Measurements from ENCODE around the gene RABGAP1L. TPM values are rescaled to one million over a fixed set of nuclear protein-coding genes. Genes with fewer than 3 reads are reported as not detected.
A peak's percentile ranks its signal among the peaks of the same experiment; 100 is the strongest.
"Not testable (repeated sequence)": the region's sequence is repeated elsewhere in the genome, so short reads cannot be mapped to it uniquely, and the experiment has no call there.

The RABGAP1L gene
- total and polyA plus RNA-seq, 5 experiments from 2014 or later, result 36.8 to 93.6 (median 59.8) TPM

DNA sequence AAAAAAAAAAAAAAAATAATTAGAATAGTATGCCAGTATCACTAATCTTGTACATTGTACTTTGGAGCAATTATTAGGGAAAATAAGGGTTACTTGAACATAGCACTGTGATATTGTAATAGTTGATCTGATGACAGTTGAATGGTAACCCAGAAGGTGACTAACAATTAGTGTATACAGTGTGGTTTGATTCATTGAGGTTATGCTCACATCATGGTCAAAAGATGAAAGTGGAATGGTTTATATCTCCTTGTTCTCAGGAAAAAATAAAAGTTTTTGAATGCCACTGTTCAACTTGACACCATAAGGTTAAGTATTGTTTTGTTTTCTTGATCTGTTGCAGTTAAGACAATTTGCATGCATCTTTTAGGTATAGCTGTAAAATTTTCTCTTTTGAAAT, 375.5 kb downstream of the RABGAP1L start:
- Mint-ChIP-seq H3K27me3 (no peaks in the 10 kb centered on the region), H3K36me3 (peaks cover 24 to 47% (median 46%) of the 10 kb centered on the region in 3 donors), H3K9me3 (peaks cover 11 to 54% (median 39%) of the 10 kb centered on the region in 9 donors), H3K4me1 (peaks cover 0 to 2% (median 0%) of the 10 kb centered on the region in 4 donors), H3K27ac (no peak overlapping the region), H3K4me3 (no peak overlapping the region)
- POLR2A ChIA-PET, result no interaction called here
- no peak for ATAC-seq
- DNase-seq, result no peak

DNA sequence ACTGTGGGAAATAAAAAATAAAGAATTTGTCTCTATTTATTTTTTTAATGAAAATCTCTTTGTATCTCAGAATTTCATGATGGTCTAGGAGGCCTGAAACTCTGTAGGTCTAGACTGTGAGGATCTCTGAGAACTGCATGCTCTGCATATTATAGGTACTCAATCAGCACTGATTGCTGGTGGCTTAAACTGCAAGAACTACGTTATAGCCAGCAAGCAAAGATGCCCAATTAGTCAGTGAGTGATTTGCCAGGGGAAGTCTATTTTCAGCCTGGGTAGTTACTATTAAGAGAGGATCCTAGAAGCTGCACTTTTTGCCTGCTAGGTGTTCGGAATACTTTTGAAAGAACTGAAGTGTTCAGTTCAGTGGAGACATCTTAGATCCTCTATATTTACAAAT, 375.9 kb downstream of the RABGAP1L start:
- H3K9me3 Mint-ChIP-seq, result peaks cover 11 to 59% (median 39%) of the 10 kb centered on the region in 9 donors
- no peaks in the 10 kb centered on the region for H3K27me3 Mint-ChIP-seq
- POLR2A ChIA-PET, result no interaction called here
- no peak overlapping the region for H3K27ac Mint-ChIP-seq
- H3K4me1 Mint-ChIP-seq, result peaks cover 0 to 2% (median 0%) of the 10 kb centered on the region in 4 donors
- no peak for DNase-seq
- H3K4me3 Mint-ChIP-seq, result no peak overlapping the region
- no peak for ATAC-seq
- H3K36me3 Mint-ChIP-seq, result peaks cover 29 to 50% (median 47%) of the 10 kb centered on the region in 3 donors

GRCh38 chr1:174543421-174543820, 384.1 kb downstream of the RABGAP1L start:
- POLR2A ChIA-PET, H3K27me3 Mint-ChIP-seq, H3K4me1 Mint-ChIP-seq, H3K27ac Mint-ChIP-seq, DNase-seq, H3K4me3 Mint-ChIP-seq, ATAC-seq: not testable (repeated sequence)
- H3K9me3 Mint-ChIP-seq, result peaks cover 3 to 59% (median 22%) of the 10 kb centered on the region in 9 donors
- peaks cover 31 to 66% (median 40%) of the 10 kb centered on the region in 3 donors for H3K36me3 Mint-ChIP-seq

DNA sequence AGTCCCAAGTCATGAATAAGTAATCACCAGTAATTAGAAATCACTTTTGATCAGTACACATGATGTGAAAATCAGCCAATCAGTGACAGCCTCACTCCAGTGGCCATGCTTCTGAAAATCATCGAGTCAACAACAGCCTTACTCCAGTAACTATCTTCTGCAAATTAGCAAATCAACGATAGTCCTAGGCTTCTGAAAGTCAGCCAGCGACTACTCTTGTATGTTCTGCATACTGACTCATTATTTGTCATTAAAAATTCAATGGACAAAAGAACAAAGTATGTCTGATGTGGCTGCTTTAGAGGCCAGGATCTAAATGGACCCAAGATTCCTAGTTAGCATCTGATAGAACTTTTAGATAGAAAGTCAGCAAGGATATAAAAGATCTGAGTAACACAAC, 391.0 kb downstream of the RABGAP1L start:
- POLR2A ChIA-PET, result no interaction called here
- peaks cover 4 to 38% (median 10%) of the 10 kb centered on the region in 3 donors for H3K36me3 Mint-ChIP-seq
- no peak overlapping the region for H3K27ac Mint-ChIP-seq
- no peak overlapping the region for H3K4me3 Mint-ChIP-seq
- no peak for DNase-seq
- peaks cover 0 to 22% (median 4%) of the 10 kb centered on the region in 9 donors for H3K9me3 Mint-ChIP-seq
- ATAC-seq, result no peak
- H3K27me3 Mint-ChIP-seq, result no peaks in the 10 kb centered on the region
- no peaks in the 10 kb centered on the region for H3K4me1 Mint-ChIP-seq

- Mint-ChIP-seq H3K4me1 (peaks cover 0 to 2% (median 0%) of the 10 kb centered on the region in 4 donors), H3K27ac (no peak overlapping the region), H3K27me3 (no peaks in the 10 kb centered on the region), H3K9me3 (peaks cover 0 to 43% (median 8%) of the 10 kb centered on the region in 9 donors), H3K36me3 (peaks cover 13 to 59% (median 31%) of the 10 kb centered on the region in 3 donors), H3K4me3 (no peak overlapping the region)
- POLR2A ChIA-PET, result no interaction called here
- ATAC-seq, result no peak
- no peak for DNase-seq
These were observed 397.1 kb downstream of the RABGAP1L start for GRCh38 chr1:174556392-174556791.

GRCh38 chr1:174568551-174568950, 409.2 kb downstream of the RABGAP1L start:
- DNase-seq (no peak), ATAC-seq (no peak)
- H3K9me3 Mint-ChIP-seq, result peaks cover 8 to 20% (median 13%) of the 10 kb centered on the region in 9 donors
- POLR2A ChIA-PET, result no interaction called here
- peaks cover 0 to 6% (median 0%) of the 10 kb centered on the region in 4 donors for H3K4me1 Mint-ChIP-seq
- peaks cover 18 to 50% (median 24%) of the 10 kb centered on the region in 3 donors for H3K36me3 Mint-ChIP-seq
- H3K27ac Mint-ChIP-seq, result no peak overlapping the region
- no peaks in the 10 kb centered on the region for H3K27me3 Mint-ChIP-seq
- H3K4me3 Mint-ChIP-seq, result no peak overlapping the region

DNA sequence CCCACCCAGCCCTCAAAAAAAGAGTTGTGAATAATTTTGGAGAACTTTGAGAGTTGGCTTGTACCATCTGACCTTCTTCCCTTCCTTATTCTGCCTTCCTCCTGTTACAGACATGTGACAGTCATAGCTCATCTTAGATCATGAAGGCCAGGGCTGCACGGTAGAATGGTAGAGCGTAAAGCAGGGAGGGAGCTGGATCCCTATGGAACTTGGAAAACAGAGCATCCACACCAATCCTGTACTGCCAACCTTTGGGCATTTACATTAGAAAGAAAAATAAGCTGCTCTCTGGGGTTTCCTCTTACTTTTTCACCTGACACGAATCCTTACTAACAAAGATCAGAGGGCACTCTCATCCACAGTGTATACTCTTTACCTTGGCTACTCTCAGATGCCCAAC, 409.9 kb downstream of the RABGAP1L start:
- POLR2A ChIA-PET, result no interaction called here
- ATAC-seq, result no peak
- Mint-ChIP-seq H3K9me3 (peaks cover 8 to 27% (median 17%) of the 10 kb centered on the region in 9 donors), H3K4me1 (peaks cover 0 to 6% (median 0%) of the 10 kb centered on the region in 4 donors), H3K27ac (no peak overlapping the region), H3K4me3 (no peak overlapping the region), H3K27me3 (no peaks in the 10 kb centered on the region), H3K36me3 (peaks cover 18 to 54% (median 30%) of the 10 kb centered on the region in 3 donors)
- DNase-seq, result no peak

DNA sequence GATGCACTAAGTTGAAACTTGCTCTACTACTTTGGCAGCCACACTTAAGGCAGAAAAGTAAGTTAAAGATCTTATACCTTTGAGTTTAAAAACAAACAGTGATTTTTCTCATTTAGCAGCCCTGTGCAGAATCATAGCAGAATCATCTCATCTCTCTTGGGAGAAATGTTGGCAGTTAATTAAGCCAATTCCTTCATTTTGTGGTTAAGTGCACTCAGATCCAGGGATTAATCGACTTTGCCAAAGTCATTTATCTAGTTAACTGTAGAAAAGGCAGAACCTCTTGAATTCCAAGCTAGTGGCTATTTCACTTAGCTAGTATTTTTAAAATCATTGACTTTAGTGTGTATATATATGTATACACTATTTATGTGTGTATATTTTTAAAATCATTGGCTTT, 413.5 kb downstream of the RABGAP1L start:
- Mint-ChIP-seq H3K9me3 (peaks cover 8 to 56% (median 33%) of the 10 kb centered on the region in 9 donors), H3K4me1 (peaks cover 0 to 6% (median 0%) of the 10 kb centered on the region in 4 donors), H3K27me3 (no peaks in the 10 kb centered on the region), H3K27ac (no peak overlapping the region), H3K4me3 (no peak overlapping the region), H3K36me3 (peaks cover 28 to 67% (median 45%) of the 10 kb centered on the region in 3 donors)
- no peak for DNase-seq
- POLR2A ChIA-PET, result no interaction called here
- ATAC-seq, result no peak

GRCh38 chr1:174576120-174576519, 416.8 kb downstream of the RABGAP1L start:
- DNase-seq, H3K27ac Mint-ChIP-seq, POLR2A ChIA-PET, H3K27me3 Mint-ChIP-seq, H3K4me1 Mint-ChIP-seq, H3K4me3 Mint-ChIP-seq, ATAC-seq: not testable (repeated sequence)
- Mint-ChIP-seq H3K9me3 (peaks cover 2 to 71% (median 39%) of the 10 kb centered on the region in 9 donors), H3K36me3 (peaks cover 25 to 61% (median 38%) of the 10 kb centered on the region in 3 donors)

DNA sequence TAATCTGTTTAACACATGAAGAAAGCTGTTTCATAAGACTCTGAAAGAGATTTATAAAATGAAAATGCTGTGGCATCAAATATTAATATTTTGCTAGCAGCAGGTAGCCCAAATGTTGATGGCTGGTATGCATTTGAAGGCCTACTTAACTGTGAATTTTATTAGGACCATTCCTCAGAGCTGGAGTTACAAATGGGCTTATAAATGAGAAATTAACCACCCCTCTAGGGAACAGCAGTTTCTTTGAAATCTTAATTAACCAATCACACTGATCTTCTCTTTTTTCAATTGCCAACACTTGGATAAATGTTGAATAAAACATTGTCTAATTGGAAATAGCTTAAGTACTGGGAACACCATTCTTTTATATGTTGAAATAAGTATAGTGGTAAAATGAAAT, 418.4 kb downstream of the RABGAP1L start:
- Mint-ChIP-seq H3K36me3 (peaks cover 22 to 53% (median 30%) of the 10 kb centered on the region in 3 donors), H3K4me3 (no peak overlapping the region), H3K4me1 (peaks cover 0 to 1% (median 0%) of the 10 kb centered on the region in 4 donors), H3K27me3 (no peaks in the 10 kb centered on the region), H3K27ac (no peak overlapping the region), H3K9me3 (peaks cover 0 to 61% (median 36%) of the 10 kb centered on the region in 9 donors)
- POLR2A ChIA-PET, result no interaction called here
- no peak for ATAC-seq
- no peak for DNase-seq

GRCh38 chr1:174580801-174581200, 421.5 kb downstream of the RABGAP1L start:
- ATAC-seq, result no peak
- H3K9me3 Mint-ChIP-seq, result peaks cover 0 to 45% (median 20%) of the 10 kb centered on the region in 9 donors
- no peaks in the 10 kb centered on the region for H3K27me3 Mint-ChIP-seq
- POLR2A ChIA-PET, result no interaction called here
- H3K27ac Mint-ChIP-seq, result no peak overlapping the region
- peaks cover 19 to 47% (median 26%) of the 10 kb centered on the region in 3 donors for H3K36me3 Mint-ChIP-seq
- H3K4me3 Mint-ChIP-seq, result no peak overlapping the region
- H3K4me1 Mint-ChIP-seq, result peaks cover 0 to 1% (median 0%) of the 10 kb centered on the region in 4 donors
- DNase-seq, result no peak

GRCh38 chr1:174583316-174583715, 424.0 kb downstream of the RABGAP1L start:
- Mint-ChIP-seq H3K4me3 (no peak overlapping the region), H3K27me3 (no peaks in the 10 kb centered on the region), H3K9me3 (peaks cover 2 to 47% (median 9%) of the 10 kb centered on the region in 9 donors), H3K36me3 (peaks cover 19 to 49% (median 25%) of the 10 kb centered on the region in 3 donors), H3K27ac (peak overlapping the region in 1 of 10 donors; percentile 17), H3K4me1 (peaks cover 0 to 1% (median 0%) of the 10 kb centered on the region in 4 donors)
- DNase-seq (no peak), ATAC-seq (no peak)
- POLR2A ChIA-PET, result no interaction called here

GRCh38 chr1:174584071-174584470, 424.8 kb downstream of the RABGAP1L start:
- H3K27ac Mint-ChIP-seq, result peak overlapping the region in 1 of 10 donors; percentile 71
- H3K9me3 Mint-ChIP-seq, result peaks cover 7 to 50% (median 12%) of the 10 kb centered on the region in 9 donors
- peaks cover 0 to 1% (median 0%) of the 10 kb centered on the region in 4 donors for H3K4me1 Mint-ChIP-seq
- POLR2A ChIA-PET, result interaction anchor here (0.6 kb wide), 1 partner anchor 50 kb away, joined by 3 read pairs; no protein-coding TSS in a partner anchor
- H3K36me3 Mint-ChIP-seq, result peaks cover 24 to 51% (median 31%) of the 10 kb centered on the region in 3 donors
- ATAC-seq (no peak), DNase-seq (no peak)
- no peak overlapping the region for H3K4me3 Mint-ChIP-seq
- H3K27me3 Mint-ChIP-seq, result no peaks in the 10 kb centered on the region

- H3K4me1 Mint-ChIP-seq, H3K27ac Mint-ChIP-seq, H3K4me3 Mint-ChIP-seq, DNase-seq, ATAC-seq, POLR2A ChIA-PET, H3K27me3 Mint-ChIP-seq: not testable (repeated sequence)
- Mint-ChIP-seq H3K9me3 (peaks cover 6 to 38% (median 18%) of the 10 kb centered on the region in 9 donors), H3K36me3 (peaks cover 19 to 41% (median 29%) of the 10 kb centered on the region in 3 donors)
These were observed 429.3 kb downstream of the RABGAP1L start for GRCh38 chr1:174588618-174589017.

All from naive thymus-derived CD8-positive, alpha-beta T cell (primary cell).